ENCODE results near the gene ARHGAP26. TPM values are rescaled to one million over a fixed set of nuclear protein-coding genes. Genes with fewer than 3 reads are reported as not detected.
A peak's percentile ranks its signal among the peaks of the same experiment; 100 is the strongest.

The ARHGAP26 gene
- total and polyA plus RNA-seq, 12 donors, result 7.5 to 45.8 (median 37.2) TPM

- DNase-seq (no peak), ATAC-seq (no peak)
- TF ChIP-seq CTCF (IDR thresholded peaks at IDR 0.05), result no peak
- Histone ChIP-seq H3K36me3 (peaks cover 0 to 7% (median 0%) of the 10 kb centered on the region in 9 donors), H3K9me3 (no peaks in the 10 kb centered on the region), H3K27me3 (no peaks in the 10 kb centered on the region), H3K4me1 (peaks cover 0 to 33% (median 20%) of the 10 kb centered on the region in 9 donors), H3K4me3 (no peak overlapping the region), H3K27ac (no peak overlapping the region)
- intact Hi-C loops (cut with DNase I), result no loop called here
- WGBS, 2 donors, result 94 to 96% methylated on average over 4 of the region's 4 CpGs
Observed at GRCh38 chr5:143029293-143029692, 259.1 kb downstream of the ARHGAP26 start.

GRCh38 chr5:143030349-143030748 lies 260.2 kb downstream of the ARHGAP26 start:
- ATAC-seq (no peak), DNase-seq (no peak)
- Histone ChIP-seq H3K27ac (peak overlapping the region in 1 of 10 donors; percentile 26), H3K36me3 (peaks cover 0 to 7% (median 0%) of the 10 kb centered on the region in 9 donors), H3K4me1 (peaks cover 0 to 32% (median 17%) of the 10 kb centered on the region in 9 donors), H3K9me3 (no peaks in the 10 kb centered on the region), H3K4me3 (no peak overlapping the region), H3K27me3 (no peaks in the 10 kb centered on the region)
- intact Hi-C loops (cut with DNase I), result no loop called here
- TF ChIP-seq CTCF (IDR thresholded peaks at IDR 0.05), result peak in 1 of 9 donors; percentile 11
- 65 to 86% methylated on average over 2 of the region's 2 CpGs for WGBS, 2 donors

GRCh38 chr5:143031781-143032580 lies 261.8 kb downstream of the ARHGAP26 start:
- Histone ChIP-seq H3K27ac (no peak overlapping the region), H3K9me3 (no peaks in the 10 kb centered on the region), H3K4me1 (peaks cover 0 to 26% (median 9%) of the 10 kb centered on the region in 9 donors), H3K27me3 (no peaks in the 10 kb centered on the region), H3K36me3 (peaks cover 0 to 8% (median 0%) of the 10 kb centered on the region in 9 donors), H3K4me3 (no peak overlapping the region)
- TF ChIP-seq CTCF (IDR thresholded peaks at IDR 0.05), result no peak
- 86% methylated on average over 13 of the region's 13 CpGs for WGBS, 2 donors
- ATAC-seq (no peak), DNase-seq (no peak)
- intact Hi-C loops (cut with DNase I), result no loop called here

- ATAC-seq (no peak), DNase-seq (no peak)
- Histone ChIP-seq H3K27ac (no peak overlapping the region), H3K4me1 (peaks cover 0 to 26% (median 15%) of the 10 kb centered on the region in 9 donors), H3K36me3 (peaks cover 0 to 13% (median 0%) of the 10 kb centered on the region in 9 donors), H3K4me3 (no peak overlapping the region), H3K27me3 (no peaks in the 10 kb centered on the region), H3K9me3 (no peaks in the 10 kb centered on the region)
- no peak for TF ChIP-seq CTCF (IDR thresholded peaks at IDR 0.05)
- 42 to 61% methylated on average over 1 of the region's 1 CpG for whole genome bisulfite sequencing, 2 donors
- intact Hi-C loops (cut with DNase I), result no loop called here
Observed at GRCh38 chr5:143032581-143032836, 262.3 kb downstream of the ARHGAP26 start.

All from heart right ventricle (tissue), 16 donors.